Activated naive CD8-positive, alpha-beta T cell treated with anti-CD3 and anti-CD28 coated beads for 36 hours (primary cell): Measurements from ENCODE around the gene EPB41L4A. TPM values are rescaled to one million over a fixed set of nuclear protein-coding genes. Genes with fewer than 3 reads are reported as not detected.

ENCODE experiments used
- DNase-seq: peaks from one replicate; pipeline ENCODE4 v3.0.0; 2021
- H3K27ac Mint-ChIP-seq: one replicate; pipeline ENCODE4 v1.8.0; 2022; ENCODE audit warnings: mild to moderate bottlenecking, moderate library complexity, mixed read lengths
- H3K27me3 Mint-ChIP-seq: one replicate; pipeline ENCODE4 v1.8.0; 2022; ENCODE audit warnings: mild to moderate bottlenecking, mixed read lengths
- H3K36me3 Mint-ChIP-seq: one replicate; pipeline ENCODE4 v1.8.0; 2021; ENCODE audit warnings: mild to moderate bottlenecking, mixed read lengths
- H3K4me1 Mint-ChIP-seq: one replicate; pipeline ENCODE4 v1.8.0; 2021; ENCODE audit warnings: mixed read lengths
- H3K4me3 Mint-ChIP-seq: one replicate; pipeline ENCODE4 v1.8.0; 2022; ENCODE audit warnings: mild to moderate bottlenecking, moderate library complexity, mixed read lengths
- H3K9me3 Mint-ChIP-seq: one replicate; pipeline ENCODE4 v1.8.0; 2022; ENCODE audit warnings: mixed read lengths
- total RNA-seq, 2 experiments: library from RNA; stranded (reverse); gene quantifications; one replicate each; pipeline ENCODE4 v1.2.3, GENCODE V29; 2021

EPB41L4A gene
- total RNA-seq, 2 experiments from 2014 or later: 0.06 TPM; not detected in 1

- DNase-seq: no peak
- Mint-ChIP-seq H3K27ac (no peak overlapping the region), H3K27me3 (peaks cover 31% of the 10 kb centered on the region), H3K9me3 (no peaks in the 10 kb centered on the region), H3K4me1 (no peaks in the 10 kb centered on the region), H3K4me3 (no peak overlapping the region), H3K36me3 (no peaks in the 10 kb centered on the region)
These were observed 101.2 kb downstream of the EPB41L4A start for GRCh38 chr5:112317866-112318265.

GRCh38 chr5:112316731-112317130, 102.3 kb downstream of the EPB41L4A start:
- peaks cover 27% of the 10 kb centered on the region for H3K27me3 Mint-ChIP-seq
- no peaks in the 10 kb centered on the region for H3K4me1 Mint-ChIP-seq
- H3K27ac Mint-ChIP-seq: no peak overlapping the region
- H3K9me3 Mint-ChIP-seq: no peaks in the 10 kb centered on the region
- H3K36me3 Mint-ChIP-seq: no peaks in the 10 kb centered on the region
- H3K4me3 Mint-ChIP-seq: no peak overlapping the region
- no peak for DNase-seq

GRCh38 chr5:112316006-112316405, 103.1 kb downstream of the EPB41L4A start:
- H3K4me1 Mint-ChIP-seq: no peaks in the 10 kb centered on the region
- no peak overlapping the region for H3K4me3 Mint-ChIP-seq
- H3K27ac Mint-ChIP-seq: no peak overlapping the region
- no peak for DNase-seq
- no peaks in the 10 kb centered on the region for H3K36me3 Mint-ChIP-seq
- H3K27me3 Mint-ChIP-seq: peaks cover 26% of the 10 kb centered on the region
- H3K9me3 Mint-ChIP-seq: no peaks in the 10 kb centered on the region

GRCh38 chr5:112312295-112313275, 106.5 kb downstream of the EPB41L4A start:
- Mint-ChIP-seq H3K27me3 (no peaks in the 10 kb centered on the region), H3K27ac (no peak overlapping the region), H3K9me3 (no peaks in the 10 kb centered on the region), H3K36me3 (no peaks in the 10 kb centered on the region), H3K4me3 (no peak overlapping the region), H3K4me1 (no peaks in the 10 kb centered on the region)
- DNase-seq: no peak

DNA sequence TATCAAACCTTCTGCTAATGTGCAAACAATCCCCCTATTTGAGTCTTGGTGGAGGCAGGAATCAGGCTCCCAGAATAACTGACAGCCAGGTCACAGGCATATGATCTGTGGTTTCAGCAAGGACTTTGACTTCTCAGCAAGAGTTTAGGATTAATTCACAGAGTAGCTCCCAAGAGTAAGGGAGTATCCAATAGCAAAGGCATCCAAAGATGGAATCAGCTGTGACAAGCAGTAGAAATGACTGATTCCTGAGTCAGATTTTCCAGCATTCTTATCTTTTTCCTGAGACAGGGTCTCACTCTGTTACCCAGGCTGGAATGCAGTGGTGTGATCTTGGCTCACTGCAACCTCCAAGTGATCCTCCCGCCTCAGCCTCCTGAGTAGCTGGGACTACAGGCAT, 108.3 kb downstream of the EPB41L4A start:
- H3K36me3 Mint-ChIP-seq: no peaks in the 10 kb centered on the region
- H3K4me1 Mint-ChIP-seq: no peaks in the 10 kb centered on the region
- H3K9me3 Mint-ChIP-seq: no peaks in the 10 kb centered on the region
- H3K27me3 Mint-ChIP-seq: no peaks in the 10 kb centered on the region
- no peak overlapping the region for H3K27ac Mint-ChIP-seq
- no peak for DNase-seq
- H3K4me3 Mint-ChIP-seq: no peak overlapping the region

- Mint-ChIP-seq H3K36me3 (no peaks in the 10 kb centered on the region), H3K9me3 (no peaks in the 10 kb centered on the region), H3K27me3 (peaks cover 3% of the 10 kb centered on the region), H3K4me3 (no peak overlapping the region), H3K4me1 (no peaks in the 10 kb centered on the region), H3K27ac (no peak overlapping the region)
- DNase-seq: no peak
These were observed 110.5 kb downstream of the EPB41L4A start for GRCh38 chr5:112308608-112309007.

DNA sequence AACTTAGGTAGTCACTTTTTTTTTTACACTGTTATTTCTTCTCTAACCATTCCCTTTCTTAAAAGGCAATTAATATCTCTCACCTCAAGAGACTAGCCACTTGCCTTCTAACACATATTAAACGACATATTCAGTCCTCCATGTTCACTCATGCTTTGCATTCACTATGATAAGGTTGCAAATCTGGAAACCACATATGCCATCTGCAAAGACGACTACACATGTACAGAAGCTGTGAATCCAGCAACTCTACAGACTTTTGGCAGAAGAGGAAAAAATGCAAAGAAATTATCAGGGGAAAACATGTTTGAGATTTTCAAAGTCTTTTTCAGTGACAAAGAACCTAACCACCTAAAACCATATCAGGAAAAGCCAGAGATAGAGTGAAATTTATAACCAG, 112.1 kb downstream of the EPB41L4A start:
- peaks cover 15% of the 10 kb centered on the region for H3K27me3 Mint-ChIP-seq
- no peaks in the 10 kb centered on the region for H3K9me3 Mint-ChIP-seq
- no peaks in the 10 kb centered on the region for H3K4me1 Mint-ChIP-seq
- H3K27ac Mint-ChIP-seq: no peak overlapping the region
- no peak for DNase-seq
- H3K4me3 Mint-ChIP-seq: no peak overlapping the region
- no peaks in the 10 kb centered on the region for H3K36me3 Mint-ChIP-seq

DNA sequence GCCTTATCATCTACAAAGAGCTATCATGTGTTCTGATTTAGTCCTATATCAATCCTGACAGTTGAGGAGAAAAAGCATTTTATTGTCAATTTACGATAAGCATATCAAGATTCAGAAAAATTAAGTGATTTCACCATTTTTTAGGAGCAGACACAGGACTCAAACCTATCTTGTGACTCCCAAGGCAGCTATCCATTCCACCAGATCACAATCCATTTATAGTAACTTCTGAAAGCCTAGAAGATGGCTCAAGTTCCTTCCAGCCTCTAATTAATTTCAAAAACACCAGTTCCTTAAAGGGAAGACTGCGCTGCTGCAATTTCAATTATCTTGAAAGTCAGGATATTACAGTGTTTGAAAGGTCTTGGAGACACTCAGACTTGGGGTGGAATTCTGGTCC, 114.3 kb downstream of the EPB41L4A start:
- H3K27me3 Mint-ChIP-seq: peaks cover 19% of the 10 kb centered on the region

DNA sequence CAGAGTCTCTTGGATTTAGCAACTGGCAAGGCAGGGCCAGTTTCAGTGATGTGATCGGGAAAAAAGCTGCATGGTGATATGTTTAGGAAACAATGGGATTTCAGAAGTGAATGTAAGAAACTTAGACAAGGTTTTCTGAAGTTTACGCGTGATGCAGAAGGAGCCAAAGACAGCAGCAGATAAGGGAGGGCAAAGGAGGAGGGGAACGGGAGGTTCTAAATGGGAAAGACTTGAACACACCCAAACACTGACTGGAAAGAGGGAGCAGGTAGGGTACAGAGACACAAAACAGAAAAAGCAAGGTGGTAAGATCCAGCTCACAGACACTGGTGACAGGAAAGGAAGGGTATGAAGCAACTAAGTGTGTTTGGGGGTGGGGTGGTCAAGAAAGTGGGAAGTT, 115.4 kb downstream of the EPB41L4A start:
- Mint-ChIP-seq H3K4me1 (no peaks in the 10 kb centered on the region), H3K36me3 (no peaks in the 10 kb centered on the region), H3K27me3 (peaks cover 19% of the 10 kb centered on the region), H3K4me3 (no peak overlapping the region), H3K9me3 (peaks cover 15% of the 10 kb centered on the region), H3K27ac (no peak overlapping the region)
- DNase-seq: no peak

More for the DNA sequence above, 114.3 kb downstream of the EPB41L4A start:
- H3K4me3 Mint-ChIP-seq: no peak overlapping the region
- no peaks in the 10 kb centered on the region for H3K36me3 Mint-ChIP-seq
- peaks cover 8% of the 10 kb centered on the region for H3K9me3 Mint-ChIP-seq
- no peaks in the 10 kb centered on the region for H3K4me1 Mint-ChIP-seq
- no peak overlapping the region for H3K27ac Mint-ChIP-seq
- no peak for DNase-seq

GRCh38 chr5:112294126-112294525, 125.0 kb downstream of the EPB41L4A start:
- Mint-ChIP-seq H3K4me3 (no peak overlapping the region), H3K9me3 (peaks cover 12% of the 10 kb centered on the region), H3K27ac (no peak overlapping the region), H3K4me1 (no peaks in the 10 kb centered on the region), H3K27me3 (no peaks in the 10 kb centered on the region), H3K36me3 (no peaks in the 10 kb centered on the region)
- no peak for DNase-seq

GRCh38 chr5:112293587-112293986, 125.5 kb downstream of the EPB41L4A start:
- no peaks in the 10 kb centered on the region for H3K4me1 Mint-ChIP-seq
- no peak for DNase-seq
- H3K9me3 Mint-ChIP-seq: peaks cover 7% of the 10 kb centered on the region
- no peaks in the 10 kb centered on the region for H3K27me3 Mint-ChIP-seq
- no peaks in the 10 kb centered on the region for H3K36me3 Mint-ChIP-seq
- no peak overlapping the region for H3K27ac Mint-ChIP-seq
- H3K4me3 Mint-ChIP-seq: no peak overlapping the region

GRCh38 chr5:112290691-112291090, 128.4 kb downstream of the EPB41L4A start:
- no peak overlapping the region for H3K27ac Mint-ChIP-seq
- no peak for DNase-seq
- no peaks in the 10 kb centered on the region for H3K27me3 Mint-ChIP-seq
- no peaks in the 10 kb centered on the region for H3K36me3 Mint-ChIP-seq
- H3K9me3 Mint-ChIP-seq: no peaks in the 10 kb centered on the region
- no peaks in the 10 kb centered on the region for H3K4me1 Mint-ChIP-seq
- H3K4me3 Mint-ChIP-seq: no peak overlapping the region

GRCh38 chr5:112289465-112289864, 129.6 kb downstream of the EPB41L4A start:
- Mint-ChIP-seq H3K36me3 (no peaks in the 10 kb centered on the region), H3K9me3 (no peaks in the 10 kb centered on the region), H3K4me1 (no peaks in the 10 kb centered on the region), H3K27ac (no peak overlapping the region), H3K27me3 (no peaks in the 10 kb centered on the region), H3K4me3 (no peak overlapping the region)
- DNase-seq: no peak

DNA sequence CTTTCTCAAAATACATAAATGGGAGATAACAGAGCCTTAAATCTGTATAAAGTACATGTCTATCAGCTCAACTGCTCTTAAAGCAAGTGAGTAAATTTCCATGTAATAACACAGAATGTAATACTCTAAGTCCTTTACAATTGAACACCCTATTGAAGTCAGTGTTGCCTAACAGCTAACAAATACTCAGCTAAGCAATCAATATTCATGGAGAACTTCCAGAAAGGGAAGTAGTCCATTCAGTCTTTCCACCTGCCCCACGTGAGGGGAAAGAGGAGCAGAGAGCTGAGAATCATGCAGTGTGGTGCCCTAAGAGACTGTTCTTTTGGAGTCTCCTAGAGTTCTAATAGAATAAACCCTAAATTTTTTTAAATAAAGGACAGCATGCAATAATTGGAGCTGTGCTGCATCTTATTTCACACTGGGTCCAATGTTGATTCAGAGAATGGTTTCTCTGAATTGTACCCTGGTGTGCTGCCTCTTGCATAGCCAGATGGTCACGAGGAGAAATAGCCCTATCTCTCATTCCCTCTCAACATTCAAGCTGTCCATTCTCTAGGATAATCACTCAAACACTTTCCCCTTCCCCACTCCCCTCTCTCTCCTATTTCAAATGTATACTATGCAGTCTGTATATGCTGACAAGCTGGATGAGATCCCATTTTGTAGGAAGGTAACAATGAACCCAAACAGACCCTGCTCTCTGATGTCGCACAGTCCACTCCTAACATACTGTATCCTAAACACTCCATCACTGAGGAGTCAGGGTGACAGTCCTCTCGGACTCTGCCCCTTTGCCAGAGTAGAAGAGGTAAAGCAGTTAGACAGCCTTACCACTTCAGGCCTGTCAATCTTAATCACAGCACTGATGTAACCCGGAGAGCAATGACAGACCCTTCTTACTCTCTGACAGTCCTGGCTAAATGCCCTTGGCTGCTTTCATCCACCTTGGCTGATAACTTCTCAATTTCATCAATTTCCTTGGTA, 134.8 kb downstream of the EPB41L4A start:
- Mint-ChIP-seq H3K27me3 (no peaks in the 10 kb centered on the region), H3K4me1 (no peaks in the 10 kb centered on the region), H3K9me3 (no peaks in the 10 kb centered on the region), H3K4me3 (no peak overlapping the region), H3K36me3 (no peaks in the 10 kb centered on the region), H3K27ac (no peak overlapping the region)
- no peak for DNase-seq

GRCh38 chr5:112283034-112283582, 136.0 kb downstream of the EPB41L4A start:
- H3K4me1 Mint-ChIP-seq: no peaks in the 10 kb centered on the region
- H3K9me3 Mint-ChIP-seq: no peaks in the 10 kb centered on the region
- H3K4me3 Mint-ChIP-seq: no peak overlapping the region
- no peak overlapping the region for H3K27ac Mint-ChIP-seq
- H3K27me3 Mint-ChIP-seq: no peaks in the 10 kb centered on the region
- DNase-seq: no peak
- no peaks in the 10 kb centered on the region for H3K36me3 Mint-ChIP-seq
